K562 (cell line): ENCODE measurements around the gene PLCL2. TPM values are rescaled to one million over a fixed set of nuclear protein-coding genes. Genes with fewer than 3 reads are reported as not detected.

Experiments used
- ARHGAP35 ChIP-seq: fragments of 450-650 bp; IDR thresholded peaks from 2 replicates; pipeline ENCODE4 v1.6.1; 2018; ENCODE audit not compliant: partially characterized antibody
- ARID1B ChIP-seq: fragments of 450-650 bp; IDR thresholded peaks from 2 replicates; pipeline ENCODE4 v1.6.1; 2016; ENCODE audit warnings: antibody characterized with exemption, mild to moderate bottlenecking, inconsistent platforms
- ATF3 ChIP-seq, 2 experiments: fragments of 450-650 bp in 1 of 2; sonication (generic) in 1 of 2; formaldehyde crosslinking in 1 of 2; IDR thresholded peaks in 1 of 2; conservative IDR thresholded peaks in 1 of 2; 2 replicates each; pipeline versions ENCODE4 v1.6.1 to v1.8.1; 2016 to 2023; ENCODE audit warnings: mild to moderate bottlenecking in 2 of 2, moderate library complexity in 2 of 2, inconsistent platforms in 1 of 2, missing genetic modification reagents in 1 of 2
- DPF2 ChIP-seq: fragments of 450-650 bp; IDR thresholded peaks from 2 replicates; pipeline ENCODE4 v1.6.1; 2016
- FOXM1 ChIP-seq, 2 experiments: fragments of 450-650 bp in 1 of 2; sonication (generic) in 1 of 2; formaldehyde crosslinking in 1 of 2; IDR thresholded peaks; 2 replicates each; pipeline versions ENCODE4 v1.6.1 to v1.9.0; 2017 to 2022; ENCODE audit warnings: low read depth in 2 of 2, mild to moderate bottlenecking in 2 of 2, missing genetic modification reagents in 1 of 2, moderate library complexity in 1 of 2
- GTF2F1 ChIP-seq: IDR thresholded peaks from 2 replicates; pipeline ENCODE4 v1.6.1; 2011; ENCODE audit warnings: low read depth, low read length, improper control_type of control experiment
- HNRNPK ChIP-seq: fragments of 200-400 bp; formaldehyde crosslinking; IDR thresholded peaks from one replicate; pipeline ENCODE4 v1.6.1; 2018; ENCODE audit warnings: mild to moderate bottlenecking, low read depth, low read length; ENCODE audit not compliant: poor library complexity, severe bottlenecking
- ID3 ChIP-seq, 2 experiments: fragments of 250-450 bp in 1 of 2; fragments of 450-650 bp in 1 of 2; sonication (Bioruptor Pico) in 1 of 2; IDR thresholded peaks; 2 replicates each; pipeline versions ENCODE4 v1.6.1 to v1.8.0; 2016 to 2021; ENCODE audit warnings: mild to moderate bottlenecking in 2 of 2, moderate library complexity in 2 of 2, missing compliant biosample characterization in 1 of 2, missing genetic modification characterization in 1 of 2
- MCM5 ChIP-seq: fragments of 450-650 bp; IDR thresholded peaks from 2 replicates; pipeline ENCODE4 v1.6.1; 2016; ENCODE audit warnings: low read depth
- MEIS2 ChIP-seq: fragments of 450-650 bp; IDR thresholded peaks from 2 replicates; pipeline ENCODE4 v1.6.1; 2014; ENCODE audit warnings: mild to moderate bottlenecking; ENCODE audit not compliant: partially characterized antibody
- NR2C2 ChIP-seq, 2 experiments: fragments of 200-800 bp in 1 of 2; sonication (Bioruptor generic) in 1 of 2; sonication (generic) in 1 of 2; formaldehyde crosslinking in 1 of 2; IDR thresholded peaks; 2 replicates each; pipeline versions ENCODE4 v1.6.1 to v1.8.0; 2016 to 2022; ENCODE audit warnings: mild to moderate bottlenecking in 1 of 2, missing compliant biosample characterization in 1 of 2, missing genetic modification characterization in 1 of 2, missing genetic modification reagents in 1 of 2
- PHTF2 ChIP-seq: fragments of 250-450 bp; sonication (Bioruptor Pico); IDR thresholded peaks from 2 replicates; pipeline ENCODE4 v1.5.0; 2021; ENCODE audit warnings: mild to moderate bottlenecking
- RCOR1 ChIP-seq, 2 experiments: IDR thresholded peaks; 2 replicates each; pipeline ENCODE4 v1.6.1; 2012; ENCODE audit warnings: low read depth in 2 of 2, low read length in 2 of 2, borderline replicate concordance in 1 of 2, improper control_type of control experiment in 1 of 2
- SUPT5H ChIP-seq: fragments of 450-650 bp; IDR thresholded peaks from 2 replicates; pipeline ENCODE4 v1.6.1; 2016
- TARDBP ChIP-seq: fragments of 450-650 bp; IDR thresholded peaks from 2 replicates; pipeline ENCODE4 v1.6.1; 2016
- TEAD4 ChIP-seq, 2 experiments: sonication (generic) in 1 of 2; formaldehyde crosslinking in 1 of 2; IDR thresholded peaks; 2 replicates each; pipeline versions ENCODE4 v1.6.1 to v1.8.0; 2012 to 2022; ENCODE audit warnings: borderline replicate concordance in 1 of 2, inconsistent platforms in 1 of 2, low read length in 1 of 2, mild to moderate bottlenecking in 1 of 2, missing genetic modification reagents in 1 of 2
- XRCC5 ChIP-seq: fragments of 200-400 bp; formaldehyde crosslinking; IDR thresholded peaks from 2 replicates; pipeline ENCODE4 v1.6.1; 2017; ENCODE audit warnings: low read depth, mild to moderate bottlenecking, low read length
- ZBTB9 ChIP-seq: fragments of 450-650 bp; formaldehyde crosslinking; IDR thresholded peaks from 2 replicates; pipeline ENCODE4 v1.4.0; 2020; ENCODE audit warnings: mild to moderate bottlenecking, moderate library complexity
- ZHX1 ChIP-seq: fragments of 150-350 bp; conservative IDR thresholded peaks from 2 replicates; pipeline ENCODE4 v1.6.1; 2014; ENCODE audit warnings: low read length
- ZNF146 ChIP-seq: IDR thresholded peaks from one replicate; pipeline ENCODE4 v1.6.1; 2018; ENCODE audit warnings: missing compliant biosample characterization; ENCODE audit not compliant: unreplicated experiment
- ZNF764 ChIP-seq: fragments of 250-450 bp; sonication (Bioruptor Pico); IDR thresholded peaks from 2 replicates; pipeline ENCODE4 v1.4.0; 2020; ENCODE audit warnings: low read depth, mild to moderate bottlenecking, moderate library complexity
- polyA plus RNA-seq, 8 experiments: library from polyadenylated mRNA; depleted of rRNA in 4 of 8; stranded (reverse) in 5 of 8; unstranded in 3 of 8; fragments of >200 nt; fragmentation: Nextera tagmentation in 2 of 8; fragmentation: Illumina TruSeq in 1 of 8; extraction: Ambion mirVana in 2 of 8; extraction: Trizol in 1 of 8; gene quantifications; 2 replicates each; pipeline versions ENCODE4 v1.2.1 to v1.2.3, GENCODE V29; 2011 to 2014; ENCODE audit warnings: inconsistent platforms in 1 of 8, missing spikeins in 1 of 8
- total RNA-seq, 7 experiments: library from RNA; depleted of rRNA in 6 of 7; stranded (reverse); fragments of >200 nt in 6 of 7; fragmentation: Illumina TruSeq in 2 of 7; extraction: Trizol in 2 of 7; gene quantifications; 2 replicates each; pipeline versions ENCODE4 v1.2.1 to v1.2.3, GENCODE V29; 2011 to 2021; ENCODE audit warnings: low replicate concordance in 1 of 7

Gene PLCL2
- total and polyA plus RNA-seq, 9 of the 15 experiments (the other 6 are each of a cell fraction or from before 2014, with no cell fraction given) = 0.03 to 0.18 (median 0.11) TPM; not detected in 2

GRCh38 chr3:16907243-16907642 is 22.5 kb downstream of the PLCL2 start (continued):
- TF ChIP-seq ARID1B (peak; percentile 37; the same call in 1 of the 2 replicates), ARHGAP35 (no peak), RCOR1 (IDR thresholded peaks at IDR 0.05; ENCODE audit: borderline replicate concordance in 1 of 2, low read depth in 2 of 2, low read length in 2 of 2) (0 out of 4 replicates have a peak, but pooled peaks of 1 of the 2 experiments have one; percentile 13), XRCC5 (no peak), MEIS2 (peak; percentile 47), TARDBP (no peak), FOXM1 (IDR thresholded peaks at IDR 0.05; ENCODE audit: low read depth) (no peak), FOXM1 (CRISPR knock-in tag; IDR thresholded peaks at IDR 0.05; ENCODE audit: low read depth) (no peak), SUPT5H (no peak), NR2C2 (CRISPR knock-in tag; IDR thresholded peaks at IDR 0.05) (no peak), NR2C2 (tag; IDR thresholded peaks at IDR 0.05) (no peak), ATF3 (IDR thresholded peaks at IDR 0.05) (no peak), ATF3 (CRISPR knock-in tag; conservative IDR thresholded peaks at IDR 0.05) (no peak), DPF2 (no peak), ZNF764 (no peak), GTF2F1 (no peak), ZBTB9 (CRISPR knock-in tag) (no peak), ZNF146 (CRISPR knock-in tag) (no peak), ZHX1 (no peak), HNRNPK (no peak), MCM5 (no peak), TEAD4 (IDR thresholded peaks at IDR 0.05; ENCODE audit: low read length) (peak; percentile 49), TEAD4 (CRISPR knock-in tag; IDR thresholded peaks at IDR 0.05; ENCODE audit: borderline replicate concordance) (no peak), ID3 (CRISPR knock-in tag; IDR thresholded peaks at IDR 0.05) (no peak), ID3 (tag; IDR thresholded peaks at IDR 0.05) (no peak), PHTF2 (CRISPR knock-in tag) (no peak)
